Measurements from ENCODE around the gene LBHD1.
"Not testable (repeated sequence)": the region's sequence is repeated elsewhere in the genome, so short reads cannot be mapped to it uniquely, and the experiment has no call there.

The LBHD1 gene

DNA sequence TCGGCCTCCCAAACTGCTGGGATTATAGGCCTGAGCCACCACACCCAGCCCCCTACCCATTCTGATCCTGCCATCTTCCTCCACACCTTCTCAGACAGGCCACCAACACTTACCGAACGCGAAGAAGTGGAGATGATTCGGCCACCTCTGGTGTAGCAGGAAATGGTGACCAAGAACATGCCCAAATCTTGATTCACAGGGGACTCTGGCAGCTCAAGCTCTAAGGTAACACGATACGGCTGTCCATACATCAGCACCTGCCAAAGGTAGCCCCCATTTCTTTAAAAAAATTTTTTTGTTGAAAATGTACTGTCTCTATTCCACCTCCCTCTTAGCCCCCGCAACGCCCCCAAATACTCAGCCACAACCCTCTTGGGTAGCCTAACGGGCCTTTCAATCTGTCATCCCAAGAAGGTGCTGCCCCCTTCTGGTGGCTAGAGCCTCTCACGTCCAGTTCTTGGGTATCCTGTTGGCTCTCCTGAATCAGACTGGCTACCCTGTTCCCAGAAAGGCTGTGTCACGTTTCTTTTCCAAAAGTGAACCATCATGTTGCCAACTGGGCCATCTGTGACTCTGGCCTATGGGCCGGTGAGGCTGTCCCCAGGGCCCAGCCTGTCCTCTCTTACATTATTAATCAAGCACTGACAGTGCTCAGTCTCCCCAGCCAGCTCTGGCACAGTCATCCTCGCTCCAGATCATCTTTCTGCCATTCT, 22.5 kb upstream of the LBHD1 start:
- DNase-seq (ENCODE audit: low read depth in 2 of 3, low spot score in 1 of 3): peak in 2 of 3 donors; percentile 63 to 78

DNA sequence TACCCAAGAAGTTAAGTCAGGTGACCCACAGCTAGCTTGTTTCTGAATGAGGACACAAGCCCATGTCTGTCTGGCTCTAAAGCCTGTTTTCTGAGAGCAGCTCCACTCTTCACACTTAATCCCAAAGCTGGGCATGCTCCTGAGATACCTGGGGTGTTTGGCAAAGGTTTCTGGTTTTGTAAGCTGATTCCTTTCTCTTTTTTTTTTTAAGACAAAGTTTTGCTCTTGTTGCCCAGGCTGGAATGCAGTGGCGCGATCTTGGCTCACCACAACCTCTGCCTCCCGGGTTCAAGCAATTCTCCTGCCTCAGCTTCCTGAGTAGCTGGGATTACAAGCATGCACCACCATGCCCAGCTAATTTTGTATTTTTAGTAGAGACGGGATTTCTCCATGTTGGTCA, 21.6 kb upstream of the LBHD1 start:
- DNase-seq (ENCODE audit: low read depth in 2 of 3, low spot score in 1 of 3): not testable (repeated sequence)

DNA sequence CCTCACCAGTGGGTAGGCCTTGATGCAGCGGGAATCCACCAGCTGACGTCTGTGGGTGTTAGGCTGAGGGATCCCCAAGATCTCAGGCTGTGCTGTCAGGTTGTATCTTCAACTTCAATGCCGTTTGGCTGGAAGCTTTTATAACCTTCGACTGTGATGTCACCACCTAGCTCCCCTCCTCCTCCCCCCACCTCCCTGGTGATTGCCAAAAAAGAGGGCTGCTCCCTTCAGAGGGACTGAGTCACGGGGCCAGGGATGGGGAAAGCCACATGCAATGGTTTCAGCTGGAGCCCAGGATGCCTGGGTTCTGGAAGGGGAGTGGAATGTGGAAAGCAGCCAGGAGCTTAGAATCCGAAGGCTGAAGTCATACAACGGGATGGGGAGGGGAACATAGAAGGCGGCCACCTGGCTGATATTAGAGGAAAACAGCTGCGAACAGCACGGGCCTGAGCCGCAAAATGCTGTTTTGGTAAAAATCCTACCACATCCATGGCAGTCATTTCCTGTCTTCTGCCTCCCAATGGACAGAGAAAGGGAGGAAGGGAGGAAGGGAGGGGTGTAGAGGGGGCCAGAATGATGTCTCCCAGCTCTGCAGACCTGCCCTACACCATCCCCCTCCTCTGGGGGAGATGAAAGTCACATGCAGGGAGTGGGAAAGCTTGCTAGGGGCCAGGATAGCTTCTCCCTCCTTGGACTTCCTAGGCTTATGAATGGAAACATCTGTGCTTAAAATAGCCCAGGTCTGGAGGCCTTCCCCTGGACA, 17.5 kb upstream of the LBHD1 start, which contains the start of gene LRRN4CL:
Gene LRRN4CL, minus strand, starts transcription at position 110 of the 763 bp plus-strand sequence. CDS start 1,022 bp downstream, outside the sequence.
- no peak for DNase-seq (ENCODE audit: low read depth in 2 of 3, low spot score in 1 of 3)

DNA sequence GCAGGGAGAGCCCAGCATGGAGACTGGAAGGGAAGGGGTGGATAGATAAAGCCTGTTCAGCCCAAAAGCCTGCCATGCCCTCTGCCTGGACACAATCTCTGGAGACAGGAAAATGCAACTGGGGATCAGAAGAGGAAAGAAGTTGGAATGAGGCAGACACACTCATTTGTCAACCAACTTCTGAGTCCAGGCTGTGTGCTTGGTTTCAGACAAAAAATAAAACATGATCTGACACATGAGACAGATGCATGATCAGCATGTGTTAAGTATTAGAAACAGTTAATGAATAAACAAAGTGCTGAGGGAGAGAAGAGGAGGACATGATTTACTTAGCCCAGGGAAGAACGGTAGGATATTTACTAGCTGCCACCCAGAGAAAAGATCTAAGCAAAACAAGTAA, 16.4 kb upstream of the LBHD1 start:
- DNase-seq (ENCODE audit: low read depth in 2 of 3, low spot score in 1 of 3): no peak

DNA sequence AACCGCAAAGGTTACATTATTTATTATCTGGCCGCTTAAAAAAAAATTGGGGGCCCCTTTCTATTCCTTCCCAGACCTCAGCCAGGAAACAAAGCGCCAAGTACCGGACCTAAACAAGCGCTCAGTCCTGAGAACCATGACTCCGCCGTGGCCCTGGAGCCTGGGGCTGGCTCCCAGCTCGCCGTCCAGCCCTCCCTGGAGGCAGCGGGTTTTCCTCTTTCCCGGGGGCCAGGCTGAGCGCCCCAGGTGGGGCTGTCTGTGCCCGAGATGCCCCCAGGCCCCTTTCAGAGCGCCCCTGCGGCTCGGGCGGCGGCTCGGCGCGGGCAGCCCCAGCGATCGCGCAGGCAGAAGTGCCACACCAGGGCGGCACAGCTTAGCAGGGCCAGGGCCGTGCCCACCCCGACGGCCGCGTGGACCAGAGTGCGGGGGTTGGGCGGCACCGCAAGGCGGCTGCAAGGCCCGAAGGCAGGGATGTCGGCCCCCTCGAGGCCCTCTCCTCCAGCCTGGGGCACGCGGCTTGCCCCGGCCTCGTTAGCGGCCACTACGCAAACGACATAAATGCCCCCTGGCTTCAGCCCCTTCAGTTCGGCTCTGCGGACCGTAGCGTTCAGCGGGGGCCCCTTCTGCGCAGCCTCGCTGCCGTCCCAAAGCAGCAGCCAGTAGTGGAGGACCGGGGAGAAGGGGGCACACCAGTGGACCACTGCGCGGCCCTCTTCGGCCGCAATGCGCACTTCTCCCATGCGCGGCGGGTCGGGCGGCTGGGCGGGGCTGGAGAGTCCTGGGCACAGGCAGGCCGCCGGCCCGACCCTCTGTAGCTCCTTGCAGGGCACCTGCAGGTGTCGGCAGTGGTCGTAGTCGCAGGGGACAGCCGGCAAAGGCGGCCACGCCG, 15.7 kb upstream of the LBHD1 start:
- DNase-seq (ENCODE audit: low read depth in 2 of 3, low spot score in 1 of 3): no peak

DNA sequence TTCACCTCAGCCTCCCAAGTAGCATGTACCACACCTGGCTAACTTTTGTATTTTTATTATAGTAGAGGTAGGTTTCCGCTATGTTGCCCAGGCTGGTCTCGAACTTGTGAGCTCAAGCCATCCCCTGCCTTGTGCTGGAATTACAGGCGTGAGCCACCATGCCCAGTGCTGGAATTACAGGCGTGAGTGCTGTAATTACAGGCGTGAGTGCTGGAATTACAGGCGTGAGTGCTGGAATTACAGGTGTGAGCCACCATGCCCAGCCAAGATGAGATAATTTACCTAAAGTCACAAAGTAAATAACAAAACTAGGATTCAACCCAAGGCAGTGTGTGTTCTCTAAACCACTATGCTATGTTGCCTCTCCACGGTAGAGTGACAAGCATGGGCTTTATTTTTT, 10.5 kb upstream of the LBHD1 start:
- no peak for DNase-seq (ENCODE audit: low read depth in 2 of 3, low spot score in 1 of 3)

DNA sequence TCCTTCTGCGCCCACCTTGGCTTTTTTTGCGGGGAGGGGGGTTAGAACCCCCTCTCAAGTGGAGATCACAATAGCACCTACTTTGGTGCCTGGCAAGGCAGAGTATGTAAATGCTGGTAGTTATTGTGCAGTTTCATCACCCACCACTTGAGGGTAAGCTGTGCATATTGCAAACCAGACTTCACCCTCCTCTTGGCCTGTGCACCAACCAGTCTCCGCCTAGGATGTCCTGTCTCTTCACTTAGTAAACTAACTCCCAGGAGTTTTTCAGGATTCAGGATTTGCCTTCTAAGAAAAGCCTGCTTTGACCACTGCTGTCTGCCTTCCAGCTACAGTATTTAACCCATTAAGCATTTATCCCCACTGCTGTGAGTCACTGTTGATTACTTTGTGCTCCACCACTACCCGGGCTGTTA, 8.8 kb upstream of the LBHD1 start:
- no peak for DNase-seq (ENCODE audit: low read depth in 2 of 3, low spot score in 1 of 3)

DNA sequence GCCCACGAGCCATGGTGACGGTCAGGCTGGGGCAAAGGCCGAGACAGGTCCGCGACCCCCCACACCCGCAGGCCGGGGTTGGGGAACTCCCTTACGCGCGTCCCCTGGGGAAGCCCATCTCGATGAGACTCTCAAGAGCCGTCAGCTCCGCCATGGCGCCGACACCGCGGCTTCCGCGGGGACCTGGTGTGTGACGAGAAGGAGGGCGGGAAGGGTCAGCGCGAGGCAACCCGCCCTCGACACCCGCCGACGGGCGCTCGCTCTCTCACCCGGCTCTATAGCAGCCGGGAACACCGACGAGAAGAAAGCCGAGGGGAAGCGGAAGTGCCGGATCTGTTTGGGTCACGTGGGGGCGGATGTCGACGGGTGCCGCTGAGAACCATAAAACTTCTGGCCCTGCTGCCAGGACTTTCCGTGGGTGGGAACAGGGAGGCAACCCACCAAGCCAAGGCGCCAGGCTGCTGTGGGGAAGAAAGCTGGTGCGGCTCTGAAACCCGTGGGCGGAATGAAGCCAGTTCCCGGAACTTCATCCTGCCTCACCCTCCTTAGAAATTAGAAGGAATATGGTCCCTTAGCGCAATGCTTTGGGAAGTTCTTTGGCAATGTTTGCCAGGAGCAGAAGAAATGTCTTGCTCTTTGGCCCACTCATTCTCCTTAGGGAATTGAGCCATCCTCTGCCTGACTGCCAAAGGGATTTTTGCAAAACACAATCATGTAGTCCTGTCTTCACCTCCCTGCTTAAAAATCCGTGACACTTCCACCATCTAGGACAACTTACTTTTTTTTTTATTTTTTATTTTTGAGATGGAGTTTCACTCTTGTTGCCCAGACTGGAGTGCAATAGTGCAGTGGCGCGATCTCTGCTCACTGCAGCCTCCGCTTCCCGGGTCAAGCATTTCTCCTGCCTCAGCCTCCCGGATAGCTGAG, 7.0 kb upstream of the LBHD1 start, which contains the start of gene UBXN1:
Gene UBXN1, minus strand, starts transcription at position 304 of the 927 bp plus-strand sequence. Its CDS starts 150 bp downstream, at position 154.
- peak; percentile 81 to 86 (median 83) for DNase-seq (ENCODE audit: low read depth in 2 of 3, low spot score in 1 of 3)

DNA sequence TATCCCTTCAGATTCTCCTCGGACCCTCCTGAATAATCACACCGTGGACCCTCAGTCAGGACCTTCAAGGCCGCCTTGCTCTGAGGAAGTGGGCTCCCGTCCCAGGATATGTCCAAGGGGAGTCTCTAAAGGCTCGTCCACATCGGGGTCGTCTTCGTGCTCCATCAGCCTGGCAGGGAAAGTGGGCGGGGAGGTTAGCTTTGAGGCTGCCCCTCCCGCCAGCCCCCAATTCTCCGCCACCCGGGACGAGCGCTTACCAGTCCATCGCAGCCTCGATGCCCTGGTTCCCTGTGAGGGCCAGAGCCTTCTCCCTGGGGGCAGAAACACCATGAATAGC, 6.3 kb upstream of the LBHD1 start:
- DNase-seq (ENCODE audit: low read depth in 2 of 3, low spot score in 1 of 3): no peak

DNA sequence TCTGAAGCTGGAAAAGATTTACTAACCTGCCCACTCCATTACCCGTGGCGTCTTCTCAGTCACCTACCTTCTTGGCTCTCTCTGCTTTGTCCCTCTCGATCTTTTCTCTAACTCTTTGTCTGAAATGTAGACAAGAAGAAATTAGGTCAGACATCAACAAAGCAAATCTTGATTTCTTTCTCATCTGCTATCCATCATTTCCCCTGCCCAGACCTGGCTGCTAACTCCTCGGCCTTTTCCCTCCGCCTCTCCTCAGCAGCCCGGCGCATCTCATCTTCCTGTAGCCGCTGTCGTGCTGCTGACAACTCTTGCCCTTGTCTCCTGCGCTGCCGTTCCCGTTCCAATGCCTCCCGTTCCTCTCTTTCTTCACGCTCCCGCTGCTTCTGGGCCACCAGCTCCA, 5.6 kb upstream of the LBHD1 start:
- DNase-seq (ENCODE audit: low read depth in 2 of 3, low spot score in 1 of 3): no peak

DNA sequence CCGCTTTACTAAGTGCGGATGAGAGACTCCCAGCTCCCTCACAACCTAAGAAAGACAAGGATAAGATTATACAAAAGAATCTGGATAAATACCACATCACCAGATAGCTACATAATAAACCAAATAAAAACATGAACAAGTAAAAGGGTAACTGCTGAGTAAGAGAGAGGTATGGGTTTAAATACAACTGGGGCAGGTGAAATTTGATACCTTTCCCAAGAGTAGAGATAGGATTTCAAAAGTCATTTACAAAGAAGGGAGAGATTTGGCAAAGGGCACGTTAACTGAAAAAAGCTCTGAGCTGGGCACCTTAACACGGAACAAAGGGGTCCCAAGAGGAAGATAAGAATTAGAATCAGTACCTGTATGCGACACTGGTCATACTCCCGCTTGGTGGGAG, 5.1 kb upstream of the LBHD1 start:
- DNase-seq (ENCODE audit: low read depth in 2 of 3, low spot score in 1 of 3): no peak

DNA sequence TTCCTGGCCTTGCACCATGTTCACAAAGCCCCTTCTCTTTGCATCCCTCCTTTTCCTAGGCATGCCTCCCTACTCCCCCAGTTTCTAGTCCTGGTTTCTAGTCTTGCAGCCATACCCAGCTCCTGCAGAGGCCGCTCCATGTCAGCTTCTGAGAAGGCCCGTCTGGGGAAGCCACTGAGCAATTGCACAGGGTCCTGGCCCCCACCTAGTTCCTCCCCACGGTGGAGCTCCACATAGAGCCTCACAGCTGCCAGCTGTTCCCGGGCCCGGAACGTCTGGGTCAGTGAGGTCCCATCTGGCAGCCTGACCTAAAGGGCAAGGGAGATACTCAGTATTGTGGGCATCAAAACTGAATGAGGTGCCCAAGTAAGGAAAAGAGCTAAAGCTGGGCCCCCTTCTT, 4.6 kb upstream of the LBHD1 start:
- no peak for DNase-seq (ENCODE audit: low read depth in 2 of 3, low spot score in 1 of 3)

DNA sequence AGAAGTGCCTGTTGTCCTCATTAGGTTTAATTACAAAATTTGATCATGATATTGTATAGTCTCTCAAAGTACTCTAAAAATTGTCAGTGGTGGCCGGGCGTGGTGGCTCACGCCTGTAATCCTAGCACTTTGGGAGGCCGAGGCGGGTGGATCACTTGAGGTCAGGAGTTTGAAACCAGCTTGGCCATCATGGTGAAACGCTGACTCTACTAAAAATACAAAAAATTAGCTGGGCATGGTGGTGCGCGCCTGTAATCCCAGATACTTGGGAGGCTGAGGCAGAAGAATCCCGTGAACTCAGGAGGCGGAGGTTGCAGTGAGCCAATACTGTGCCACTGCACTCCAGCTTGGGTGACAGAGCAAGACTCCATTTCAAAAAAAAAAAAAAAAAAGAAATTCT, 3.3 kb upstream of the LBHD1 start:
- not testable (repeated sequence) for DNase-seq (ENCODE audit: low read depth in 2 of 3, low spot score in 1 of 3)

DNA sequence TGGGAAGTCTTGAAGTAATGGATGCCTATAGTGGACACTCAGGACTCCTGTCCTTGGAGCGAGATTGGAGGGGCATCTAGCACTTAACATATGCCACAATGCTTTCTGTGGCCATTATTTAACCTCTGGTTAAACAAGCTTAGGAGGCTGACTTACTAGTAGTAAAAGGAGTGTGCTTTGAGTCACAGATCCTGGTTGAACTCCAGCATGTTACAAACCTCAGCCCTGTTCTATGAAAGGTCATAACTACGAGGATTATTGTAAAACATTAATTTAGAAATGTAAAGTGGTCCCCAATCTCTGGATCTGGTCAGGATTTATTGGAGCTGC, 1.1 kb upstream of the LBHD1 start:
- no peak for DNase-seq (ENCODE audit: low read depth in 2 of 3, low spot score in 1 of 3)

DNA sequence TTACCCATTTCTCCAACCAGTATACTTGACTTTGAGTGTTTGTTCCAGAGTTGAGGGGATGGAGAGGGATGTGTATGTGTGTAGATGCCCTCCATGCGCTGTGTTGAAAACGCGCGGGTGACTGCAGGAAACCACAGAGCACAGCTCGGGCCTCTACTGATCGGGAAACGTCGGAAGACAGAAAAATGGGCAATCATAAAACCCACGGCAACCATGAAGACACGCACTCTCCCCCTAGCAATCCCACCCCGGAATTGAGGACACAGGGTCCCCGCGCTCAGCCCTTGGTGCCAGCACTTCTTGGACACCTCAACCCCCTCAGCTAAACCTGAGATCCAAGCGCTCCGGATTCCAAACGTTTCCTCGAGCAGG, 845 bp downstream of the LBHD1 start:
- DNase-seq (ENCODE audit: low read depth in 2 of 3, low spot score in 1 of 3): no peak

DNA sequence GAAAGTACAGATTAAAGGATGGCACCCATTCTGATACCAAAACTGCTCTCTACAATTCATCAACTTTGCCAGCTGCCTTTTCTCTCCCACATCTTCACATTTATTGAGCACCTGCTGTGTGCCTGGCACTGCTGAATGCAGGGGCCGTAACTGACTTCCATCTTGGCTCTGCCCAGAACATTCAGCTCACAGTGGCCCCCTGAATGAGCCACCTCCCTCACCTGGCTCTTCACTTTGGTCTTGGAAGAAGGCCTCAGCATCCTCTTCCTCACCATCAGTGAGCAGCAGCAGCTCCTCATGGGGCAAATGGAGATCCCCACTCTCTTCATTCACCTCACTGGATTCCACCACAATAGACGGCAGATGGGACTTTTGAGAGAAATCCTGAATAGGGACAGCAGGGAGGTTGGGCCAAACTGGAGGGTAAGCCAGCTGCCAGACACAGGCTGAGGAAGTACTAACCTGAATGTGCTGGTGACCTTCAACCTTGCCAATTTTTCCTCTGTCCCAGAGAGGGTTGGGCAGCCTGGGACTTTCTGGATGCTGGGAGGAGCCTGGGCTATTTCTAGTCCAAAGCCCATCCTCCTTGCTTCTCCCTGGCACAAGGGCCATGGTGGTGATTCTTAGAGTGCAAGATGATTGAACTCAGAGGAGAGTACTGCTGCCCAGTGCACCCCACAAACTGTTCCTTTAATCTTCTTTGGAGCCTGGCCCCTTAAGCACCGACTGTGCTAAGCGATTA, 2.5 kb downstream of the LBHD1 start:
- no peak for DNase-seq (ENCODE audit: low read depth in 2 of 3, low spot score in 1 of 3)

DNA sequence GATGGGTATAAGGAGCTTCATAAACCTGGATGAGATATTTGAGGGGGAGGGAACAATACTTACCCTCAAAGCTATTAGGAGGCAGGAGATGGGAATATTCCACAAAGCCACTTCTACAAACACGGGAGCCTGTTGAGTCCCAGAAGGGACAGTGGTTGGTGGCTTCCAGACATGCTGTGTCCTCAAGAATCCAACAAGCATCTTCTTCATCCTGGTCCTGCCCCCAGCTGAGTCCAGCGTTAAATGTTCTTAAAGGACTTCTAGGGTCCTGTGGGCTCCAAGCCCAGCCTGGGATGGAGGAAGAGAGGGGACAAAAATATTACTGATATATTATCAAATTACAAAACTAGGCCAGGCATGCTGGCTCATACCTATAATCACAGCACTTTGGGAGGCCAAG, 4.6 kb downstream of the LBHD1 start:
- no peak for DNase-seq (ENCODE audit: low read depth in 2 of 3, low spot score in 1 of 3)

DNA sequence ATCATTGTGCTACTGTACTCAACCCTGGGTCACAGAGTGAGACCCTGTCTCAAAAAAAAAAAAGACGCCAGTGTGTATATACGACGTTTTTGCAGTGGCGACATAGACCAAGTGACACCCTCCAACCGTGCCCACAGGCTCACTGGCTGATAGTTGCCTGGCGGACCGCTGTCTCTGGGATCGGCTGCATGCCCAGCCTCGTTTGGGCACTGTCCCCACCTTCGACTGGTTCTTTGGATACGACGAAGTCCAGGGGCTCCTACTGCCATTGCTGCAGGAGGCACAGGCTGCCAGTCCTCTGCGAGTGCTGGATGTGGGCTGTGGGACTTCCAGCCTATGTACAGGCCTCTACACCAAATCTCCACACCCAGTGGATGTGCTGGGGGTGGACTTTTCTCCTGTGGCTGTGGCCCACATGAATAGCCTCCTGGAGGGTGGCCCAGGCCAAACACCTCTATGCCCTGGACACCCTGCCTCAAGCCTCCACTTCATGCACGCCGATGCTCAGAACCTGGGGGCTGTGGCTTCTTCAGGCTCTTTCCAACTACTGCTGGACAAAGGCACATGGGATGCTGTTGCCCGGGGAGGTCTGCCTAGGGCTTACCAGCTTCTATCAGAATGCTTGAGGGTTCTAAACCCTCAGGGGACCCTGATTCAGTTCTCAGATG, 5.7 kb downstream of the LBHD1 start:
- DNase-seq (ENCODE audit: low read depth in 2 of 3, low spot score in 1 of 3): no peak

DNA sequence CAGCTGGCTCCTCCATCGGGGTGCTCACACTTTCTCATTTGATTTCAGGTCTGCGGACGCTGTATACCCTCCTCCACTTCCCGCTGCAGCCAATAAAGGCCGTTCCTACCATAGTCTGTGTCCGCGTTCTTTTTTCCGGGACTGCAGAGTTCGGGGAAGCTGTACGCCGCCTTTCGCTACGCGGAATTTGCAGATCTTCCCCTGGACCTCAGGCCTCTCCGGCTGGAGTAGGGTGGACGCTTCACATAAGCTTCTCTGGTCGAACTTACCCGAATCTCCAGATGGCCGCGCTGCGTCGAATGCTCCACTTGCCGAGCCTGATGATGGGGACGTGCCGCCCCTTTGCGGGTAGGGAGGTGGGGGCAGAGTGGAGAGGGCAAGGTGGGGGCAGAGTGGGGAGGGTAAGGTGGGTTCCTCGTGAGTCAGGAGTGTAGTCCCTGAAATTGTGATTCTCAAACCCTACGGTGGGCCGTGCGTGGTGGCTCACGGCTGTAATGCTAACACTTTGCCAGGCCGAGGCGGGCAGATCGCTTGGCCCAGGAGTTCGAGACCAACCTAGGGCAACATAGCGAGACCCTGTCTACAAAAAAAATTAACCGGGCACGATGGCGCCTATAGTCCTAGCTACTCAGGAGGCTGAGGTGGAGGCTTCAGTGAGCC, 6.3 kb downstream of the LBHD1 start:
- DNase-seq (ENCODE audit: low read depth in 2 of 3, low spot score in 1 of 3): peak in 1 of 3 donors; percentile 38

Measured in stimulated activated CD4-positive, alpha-beta T cell treated with anti-CD3 and anti-CD28 coated beads, Interleukin-12 subunit alpha, Interleukin-12 subunit beta, amount 100 ng/mL, for 48 hours (primary cell).